ENCODE measurements around the gene NDUFA7.
"Not testable (repeated sequence)": the region's sequence is repeated elsewhere in the genome, so short reads cannot be mapped to it uniquely, and the experiment has no call there.

NDUFA7 gene

GRCh38 chr19:8342684-8343482 is 21.7 kb upstream of the NDUFA7 start, which contains the start of gene KANK3:
TSS of gene KANK3 (minus strand) at chr19:8343262. CDS start at chr19:8337828, 5,434 bp downstream.
- FAIRE-seq (peak; percentile 76), DNase-seq (ENCODE audit: insufficient read length, low spot score) (peak; percentile 99)

GRCh38 chr19:8342316-8342683 is 21.1 kb upstream of the NDUFA7 start:
- DNase-seq (ENCODE audit: insufficient read length, low spot score): no peak

GRCh38 chr19:8341504-8341903 is 20.3 kb upstream of the NDUFA7 start:
- not testable (repeated sequence) for DNase-seq (ENCODE audit: insufficient read length, low spot score); FAIRE-seq

More at GRCh38 chr19:8342316-8342683, 21.1 kb upstream of the NDUFA7 start:
- no peak for FAIRE-seq

DNA sequence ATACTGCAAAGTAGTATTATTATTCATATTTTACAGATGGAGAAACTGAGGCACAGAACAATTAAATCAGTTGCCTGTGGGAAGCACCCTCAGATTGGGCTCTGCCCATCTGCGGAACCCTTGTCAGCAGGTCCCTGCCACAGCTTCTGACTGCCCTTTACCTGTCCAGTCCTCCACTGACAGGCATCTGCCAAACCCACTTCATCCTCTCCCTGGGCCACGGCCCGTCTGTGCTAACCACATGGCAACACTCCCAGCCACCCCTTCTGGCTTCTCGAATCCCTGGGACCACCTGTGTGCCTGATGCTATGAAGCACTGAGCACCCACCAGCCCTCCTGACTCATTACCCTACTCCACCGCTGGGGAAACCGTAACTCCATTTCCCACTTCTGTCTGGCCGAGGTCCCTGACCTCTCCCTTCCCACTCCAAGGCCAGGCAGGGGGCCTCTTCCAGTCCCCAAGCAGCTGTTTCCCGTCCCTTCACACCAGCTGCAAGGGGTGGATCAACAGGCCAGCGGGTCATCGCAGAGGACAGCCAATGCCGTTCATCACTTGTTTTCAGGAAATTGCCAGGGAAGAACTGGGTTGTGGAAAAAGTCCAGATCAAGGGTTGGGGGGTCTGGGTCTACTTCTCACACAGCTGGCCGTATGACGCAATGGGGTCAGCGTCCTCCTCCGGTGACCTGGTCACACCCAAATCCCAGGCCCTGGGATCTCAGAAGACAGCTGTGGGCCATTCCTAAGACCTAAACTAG is 19.3 kb upstream of the NDUFA7 start:
- no peak for FAIRE-seq

GRCh38 chr19:8338835-8339234 is 17.7 kb upstream of the NDUFA7 start:
- FAIRE-seq: no peak
- DNase-seq (ENCODE audit: insufficient read length, low spot score): no peak

More for the DNA sequence above, 19.3 kb upstream of the NDUFA7 start:
- DNase-seq (ENCODE audit: insufficient read length, low spot score): no peak

GRCh38 chr19:8337728-8338127 is 16.6 kb upstream of the NDUFA7 start:
- no peak for DNase-seq (ENCODE audit: insufficient read length, low spot score)
- no peak for FAIRE-seq

GRCh38 chr19:8336660-8337059 is 15.5 kb upstream of the NDUFA7 start:
- no peak for DNase-seq (ENCODE audit: insufficient read length, low spot score)
- FAIRE-seq: no peak

DNA sequence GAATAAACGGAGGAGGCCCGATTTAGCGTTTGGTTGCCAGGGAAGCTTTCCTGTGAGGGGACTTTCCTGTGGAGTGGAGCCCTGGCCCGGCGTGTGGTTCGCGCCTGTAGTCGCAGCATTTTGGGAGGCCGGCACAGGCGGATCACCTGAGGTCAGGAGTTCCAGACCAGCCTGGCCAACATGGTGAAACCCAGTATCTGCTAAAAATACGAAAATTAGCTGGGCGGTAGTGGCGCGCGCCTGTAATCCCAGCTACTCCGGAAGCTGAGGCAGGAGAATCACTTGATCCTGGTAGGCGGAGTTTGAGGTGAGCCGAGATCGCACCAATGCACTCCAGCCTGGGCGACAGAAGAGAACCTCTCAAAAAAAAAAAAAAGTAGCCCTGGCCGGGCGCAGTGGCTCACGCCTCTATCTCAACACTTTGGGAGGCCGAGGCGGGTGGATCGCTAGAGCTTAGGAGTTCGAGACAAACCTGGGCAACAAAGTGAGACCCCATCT is 14.9 kb upstream of the NDUFA7 start:
- no peak for FAIRE-seq

GRCh38 chr19:8335343-8336071 is 14.3 kb upstream of the NDUFA7 start:
- DNase-seq (ENCODE audit: insufficient read length, low spot score) (no peak), FAIRE-seq (no peak)

More for the DNA sequence above, 14.9 kb upstream of the NDUFA7 start:
- DNase-seq (ENCODE audit: insufficient read length, low spot score): no peak

GRCh38 chr19:8334458-8335342 is 13.5 kb upstream of the NDUFA7 start:
- FAIRE-seq: peak; percentile 97
- peak; percentile 87 for DNase-seq (ENCODE audit: insufficient read length, low spot score)

GRCh38 chr19:8333767-8334457 is 12.7 kb upstream of the NDUFA7 start:
- FAIRE-seq (no peak), DNase-seq (ENCODE audit: insufficient read length, low spot score) (no peak)

DNA sequence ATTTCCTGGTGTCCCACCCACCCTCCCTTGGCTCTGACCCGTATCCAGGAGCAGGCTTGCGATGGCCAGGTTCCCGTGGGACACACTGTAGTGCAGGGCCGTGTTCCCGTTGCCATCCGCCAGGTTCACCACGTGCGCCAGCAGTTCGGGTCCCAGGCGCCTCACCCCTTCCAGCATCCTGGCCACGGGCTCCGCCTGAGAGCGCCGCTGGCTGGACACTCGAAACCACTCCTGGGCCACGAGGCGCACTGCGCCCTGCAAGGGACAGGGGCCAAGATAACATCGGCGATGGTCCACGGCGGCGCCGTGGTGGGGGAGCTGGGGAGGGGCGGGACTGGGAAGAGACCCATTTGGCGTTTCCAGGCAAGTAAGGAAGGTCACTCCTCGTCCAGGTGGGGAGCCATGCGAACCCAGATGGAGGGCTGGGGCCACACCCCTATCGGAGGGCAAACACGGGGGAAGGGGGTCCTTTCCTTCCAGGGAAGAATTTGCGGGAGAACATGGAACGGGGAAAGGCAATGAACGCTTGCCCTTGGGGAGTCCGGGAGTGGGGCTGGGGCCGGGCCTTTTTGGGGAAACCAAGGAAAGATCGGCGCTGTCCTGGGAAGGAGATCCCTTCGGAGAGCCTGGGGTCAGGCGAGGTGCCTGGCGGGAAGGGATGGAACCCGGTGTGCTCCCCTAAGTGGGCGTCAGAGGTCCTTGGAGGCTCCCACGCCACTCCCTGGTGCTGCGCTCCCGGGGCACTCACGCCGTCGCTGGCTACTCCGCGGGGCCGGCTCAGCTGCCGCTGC is 12.0 kb upstream of the NDUFA7 start:
- FAIRE-seq (no peak), DNase-seq (ENCODE audit: insufficient read length, low spot score) (no peak)

- FAIRE-seq (no peak), DNase-seq (ENCODE audit: insufficient read length, low spot score) (no peak)
These were observed 10.2 kb upstream of the NDUFA7 start for GRCh38 chr19:8331263-8331845.

DNA sequence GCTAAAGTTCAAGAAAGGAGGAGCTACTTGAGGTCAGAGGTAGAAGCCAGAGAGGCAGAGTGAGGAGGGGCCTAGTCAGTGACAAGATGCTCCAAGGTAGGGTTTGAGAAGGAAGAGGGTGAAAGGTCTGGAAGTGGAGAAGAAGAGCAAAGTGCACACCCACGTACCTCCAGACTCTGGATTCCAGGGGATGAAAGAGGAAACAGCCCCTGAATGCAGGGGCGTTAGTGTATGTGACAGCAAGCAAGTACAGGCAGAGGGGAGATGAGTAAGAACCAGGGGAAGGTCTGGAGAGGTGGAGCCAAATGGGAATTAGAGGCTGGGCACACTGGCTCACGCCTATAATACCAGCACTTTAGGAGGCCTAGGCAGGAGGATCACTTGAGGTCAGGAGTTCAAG is 8.8 kb upstream of the NDUFA7 start:
- FAIRE-seq: no peak
- DNase-seq (ENCODE audit: insufficient read length, low spot score): no peak

DNA sequence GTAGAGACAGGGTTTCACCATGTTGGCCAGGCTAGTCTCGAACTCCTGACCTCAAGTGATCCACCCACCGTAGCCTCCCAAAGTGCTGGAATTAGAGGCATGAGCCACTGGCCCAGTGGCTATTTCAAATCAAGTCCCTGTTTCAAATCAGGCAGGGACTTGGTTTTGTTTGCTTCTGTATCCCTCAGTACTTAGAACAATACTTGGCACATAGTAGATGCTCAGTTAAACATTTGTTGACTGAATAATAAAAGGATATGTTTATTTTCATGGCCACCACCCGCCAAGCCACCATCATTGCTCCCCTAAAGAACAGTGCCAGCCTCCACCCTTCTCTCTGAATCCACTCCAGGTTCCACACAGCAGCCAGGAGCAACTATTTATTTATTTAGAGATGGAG is 4.3 kb upstream of the NDUFA7 start:
- DNase-seq (ENCODE audit: insufficient read length, low spot score): no peak
- FAIRE-seq: no peak

GRCh38 chr19:8324186-8325050 is 3.2 kb upstream of the NDUFA7 start:
- DNase-seq (ENCODE audit: insufficient read length, low spot score) (no peak), FAIRE-seq (no peak)

GRCh38 chr19:8323781-8324185 is 2.6 kb upstream of the NDUFA7 start:
- DNase-seq (ENCODE audit: insufficient read length, low spot score) (no peak), FAIRE-seq (no peak)

Data from HTR-8/SVneo (cell line).